ENCODE data around the gene HDAC10. TPM values are rescaled to one million over a fixed set of nuclear protein-coding genes. Genes with fewer than 3 reads are reported as not detected.

Gene HDAC10
- 6.5 to 14.1 TPM (median 12.6 TPM) in 5 replicates for total RNA-seq (2022; extraction: Qiagen RNA extraction)

GRCh38 chr22:50250555-50251476, at the start of gene HDAC10:
Gene HDAC10, minus strand, starts transcription at chr22:50251265. Its CDS starts 233 bp downstream, at chr22:50251032.

GRCh38 chr22:50269970-50270665, 19.1 kb upstream of the HDAC10 start, which contains the start of gene MAPK11:
Gene MAPK11, minus strand, starts transcription at chr22:50270380. Its CDS starts 88 bp downstream, at chr22:50270292.

GRCh38 chr22:50261615-50262459, 10.8 kb upstream of the HDAC10 start, which contains the start of gene MAPK12:
Gene MAPK12, minus strand, starts transcription at chr22:50261683. Its CDS starts 174 bp downstream, at chr22:50261509.

GRCh38 chr22:50244420-50245213, 6.4 kb downstream of the HDAC10 start, which contains the start of gene TUBGCP6:
Gene TUBGCP6, minus strand, starts transcription at chr22:50245023. Its CDS starts 564 bp downstream, at chr22:50244459.

GRCh38 chr22:50200461-50201190, 50.4 kb downstream of the HDAC10 start, which contains the start of gene SELENOO:
Gene SELENOO, plus strand, starts transcription at chr22:50201011. Its CDS starts 26 bp downstream, at chr22:50201037.

Other genes with a start within 250 kb of the HDAC10 start
- 0.04 to 0.06 TPM (median 0.05 TPM) in 5 replicates for gene IL17REL, start 238.5 kb downstream of the HDAC10 start, total RNA-seq (2022; extraction: Qiagen RNA extraction)
- gene TTLL8, start 193.0 kb downstream of the HDAC10 start, total RNA-seq (2022; extraction: Qiagen RNA extraction) = not detected in 5 replicates
- not detected in 5 replicates for gene MLC1, start 165.8 kb downstream of the HDAC10 start, total RNA-seq (2022; extraction: Qiagen RNA extraction)
- gene MOV10L1, start 161.3 kb downstream of the HDAC10 start, total RNA-seq (2022; extraction: Qiagen RNA extraction) = not detected in 5 replicates
- 5.1 to 7.0 TPM (median 6.5 TPM) in 5 replicates for gene PANX2, start 80.5 kb downstream of the HDAC10 start, total RNA-seq (2022; extraction: Qiagen RNA extraction)
- gene TRABD, start 65.4 kb downstream of the HDAC10 start, total RNA-seq (2022; extraction: Qiagen RNA extraction) = 21.9 to 37.7 TPM (median 37.1 TPM) in 5 replicates
- 12.3 to 20.5 TPM (median 20.0 TPM) in 5 replicates for gene SELENOO, start 50.3 kb downstream of the HDAC10 start, total RNA-seq (2022; extraction: Qiagen RNA extraction)
- gene TUBGCP6, start 6.2 kb downstream of the HDAC10 start, total RNA-seq (2022; extraction: Qiagen RNA extraction) = 6.1 to 12.0 TPM (median 11.0 TPM) in 5 replicates
- gene MAPK12, start 10.4 kb upstream of the HDAC10 start, total RNA-seq (2022; extraction: Qiagen RNA extraction) = 17.2 to 30.4 TPM (median 25.2 TPM) in 5 replicates
- 5.2 to 7.7 TPM (median 7.0 TPM) in 5 replicates for gene MAPK11, start 19.1 kb upstream of the HDAC10 start, total RNA-seq (2022; extraction: Qiagen RNA extraction)
- 86.0 to 120 TPM (median 115 TPM) in 5 replicates for gene PLXNB2, start 56.4 kb upstream of the HDAC10 start, total RNA-seq (2022; extraction: Qiagen RNA extraction)
- gene DENND6B, start 75.7 kb upstream of the HDAC10 start, total RNA-seq (2022; extraction: Qiagen RNA extraction) = 2.4 to 5.1 TPM (median 2.7 TPM) in 5 replicates
- gene PPP6R2, start 92.1 kb upstream of the HDAC10 start, total RNA-seq (2022; extraction: Qiagen RNA extraction) = 9.1 to 14.9 TPM (median 12.3 TPM) in 5 replicates
- gene SBF1, start 223.8 kb upstream of the HDAC10 start, total RNA-seq (2022; extraction: Qiagen RNA extraction) = 16.7 to 25.8 TPM (median 24.6 TPM) in 5 replicates
- 0.44 to 0.68 TPM (median 0.51 TPM) in 5 replicates for gene ADM2, start 230.3 kb upstream of the HDAC10 start, total RNA-seq (2022; extraction: Qiagen RNA extraction)
- gene MIOX, start 235.6 kb upstream of the HDAC10 start, total RNA-seq (2022; extraction: Qiagen RNA extraction) = 0.11 TPM in 1 of 5 replicates, not detected in the others